ENCODE measurements around the gene GAMT.

The GAMT gene

GRCh38 chr19:1373042-1373533 lies 28.3 kb downstream of the GAMT start:
- TF ChIP-seq ZFX (IDR thresholded peaks at IDR 0.05; ENCODE audit: borderline replicate concordance), result no peak
- no peak for TF ChIP-seq CTCF (IDR thresholded peaks at IDR 0.05)
- no peak overlapping the region for H3K27ac ChIP-seq

DNA sequence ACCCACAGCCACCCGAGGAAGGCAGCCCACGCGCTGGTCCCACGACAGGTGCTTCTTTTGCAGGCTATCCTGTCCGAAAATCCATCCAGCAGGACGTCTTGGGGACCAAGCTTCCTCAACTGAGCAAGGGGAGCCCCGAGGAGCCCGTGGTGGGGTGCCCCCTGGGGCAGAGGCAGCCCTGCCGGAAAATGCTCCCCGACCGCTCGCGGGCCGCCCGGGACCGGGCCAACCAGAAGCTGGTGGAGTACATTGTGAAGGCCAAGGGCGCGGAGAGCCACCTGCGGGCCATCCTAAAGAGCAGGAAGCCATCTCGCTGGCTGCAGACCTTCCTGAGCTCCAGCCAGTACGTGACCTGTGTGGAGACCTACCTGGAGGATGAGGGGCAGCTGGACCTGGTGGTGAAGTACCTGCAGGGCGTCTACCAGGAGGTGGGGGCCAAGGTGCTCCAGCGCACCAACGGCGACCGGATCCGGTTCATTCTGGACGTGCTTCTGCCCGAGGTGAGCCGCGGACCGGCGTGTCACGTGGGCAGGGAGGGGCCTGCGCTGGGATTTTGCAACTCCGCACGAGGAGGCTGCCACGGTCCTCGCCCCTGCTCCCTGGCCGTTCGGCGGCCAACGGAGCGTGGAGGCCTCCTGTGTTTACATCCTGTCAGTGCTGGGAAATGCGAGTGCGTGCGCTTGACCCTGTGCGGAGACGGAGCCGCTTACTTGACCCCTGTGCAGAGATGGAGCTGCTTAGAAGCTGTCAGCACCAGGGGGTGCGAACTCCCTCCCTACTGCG lies 30.6 kb downstream of the GAMT start:
- no peak for TF ChIP-seq ZFX (IDR thresholded peaks at IDR 0.05; ENCODE audit: borderline replicate concordance)
- TF ChIP-seq CTCF (IDR thresholded peaks at IDR 0.05), result no peak
- H3K27ac ChIP-seq, result no peak overlapping the region

DNA sequence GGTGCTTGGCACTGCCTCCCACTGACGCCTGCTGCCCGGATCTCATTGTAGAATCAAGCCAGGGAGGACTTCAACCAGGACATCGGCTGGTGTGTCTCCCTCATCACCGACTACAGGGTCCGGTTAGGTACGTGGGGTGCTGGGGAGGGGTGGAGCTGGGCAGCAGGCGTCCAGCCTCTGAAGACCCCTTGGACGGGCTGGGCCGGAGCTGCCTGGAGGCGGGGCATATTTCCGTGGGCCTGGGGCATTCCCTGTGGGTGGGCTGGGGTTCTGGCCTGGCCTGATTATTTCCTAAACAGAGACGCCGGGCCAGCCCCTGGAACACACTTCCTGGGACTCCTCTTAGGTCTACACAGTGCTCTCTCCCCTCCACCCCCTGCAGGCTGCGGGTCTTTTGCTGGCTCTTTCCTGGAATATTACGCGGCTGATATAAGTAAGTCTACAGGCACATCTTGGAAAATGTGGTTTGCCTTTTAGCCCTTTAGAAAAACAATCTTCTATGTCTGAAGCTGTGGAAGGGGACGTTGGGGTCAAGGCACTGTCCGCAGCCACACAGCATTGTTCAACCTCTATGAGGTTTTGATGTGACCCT lies 32.0 kb downstream of the GAMT start:
- no peak for TF ChIP-seq CTCF (IDR thresholded peaks at IDR 0.05)
- no peak for TF ChIP-seq ZFX (IDR thresholded peaks at IDR 0.05; ENCODE audit: borderline replicate concordance)
- no peak overlapping the region for H3K27ac ChIP-seq

DNA sequence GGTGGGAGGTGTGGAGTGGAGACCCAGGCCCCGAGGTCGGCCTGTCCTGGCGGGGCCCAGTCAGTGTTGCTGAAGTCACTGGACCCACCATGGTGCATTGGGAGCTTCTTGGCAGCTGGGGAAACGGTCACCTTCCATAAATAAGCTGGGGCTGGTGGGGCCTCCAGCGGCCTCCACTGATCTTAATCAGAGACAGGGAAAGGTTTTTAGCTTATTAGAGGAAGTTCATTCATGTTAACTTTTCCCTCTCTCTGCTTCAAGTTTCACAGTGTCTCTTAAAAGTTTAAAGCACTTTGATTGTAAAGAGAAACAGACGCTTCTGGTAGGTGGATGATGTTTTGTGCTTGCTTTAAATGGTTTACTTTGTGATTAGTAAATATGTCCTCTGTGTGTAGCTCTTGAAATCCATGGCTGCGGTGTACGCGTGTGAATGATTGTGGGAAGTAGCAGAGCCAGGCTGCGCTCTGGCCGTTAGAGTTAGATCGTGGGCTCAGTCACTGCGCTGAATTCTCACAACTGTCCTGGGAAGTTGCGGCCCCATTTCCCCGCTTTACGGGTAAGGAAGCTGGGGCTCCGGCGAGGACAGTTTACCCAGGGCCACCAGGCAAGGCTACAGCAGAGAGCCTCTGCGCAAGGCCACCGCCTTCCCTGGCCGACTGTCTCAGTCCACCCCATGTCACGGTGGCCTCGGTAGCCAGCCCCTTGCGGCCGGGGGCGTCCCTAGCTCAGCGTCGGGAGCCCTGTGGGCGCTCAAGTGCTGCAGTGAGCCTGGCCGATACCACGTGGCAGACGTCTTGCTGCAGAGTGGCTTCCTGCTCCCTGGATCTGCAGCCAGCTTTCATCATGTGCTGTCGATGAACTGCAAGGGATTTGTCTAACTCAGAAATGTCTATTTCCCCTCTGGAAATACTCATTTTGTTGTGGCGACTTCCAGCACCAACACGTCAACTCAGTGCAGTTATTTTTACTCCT lies 34.2 kb downstream of the GAMT start:
- no peak for TF ChIP-seq CTCF (IDR thresholded peaks at IDR 0.05)
- no peak for TF ChIP-seq ZFX (IDR thresholded peaks at IDR 0.05; ENCODE audit: borderline replicate concordance)
- H3K27ac ChIP-seq, result no peak overlapping the region

DNA sequence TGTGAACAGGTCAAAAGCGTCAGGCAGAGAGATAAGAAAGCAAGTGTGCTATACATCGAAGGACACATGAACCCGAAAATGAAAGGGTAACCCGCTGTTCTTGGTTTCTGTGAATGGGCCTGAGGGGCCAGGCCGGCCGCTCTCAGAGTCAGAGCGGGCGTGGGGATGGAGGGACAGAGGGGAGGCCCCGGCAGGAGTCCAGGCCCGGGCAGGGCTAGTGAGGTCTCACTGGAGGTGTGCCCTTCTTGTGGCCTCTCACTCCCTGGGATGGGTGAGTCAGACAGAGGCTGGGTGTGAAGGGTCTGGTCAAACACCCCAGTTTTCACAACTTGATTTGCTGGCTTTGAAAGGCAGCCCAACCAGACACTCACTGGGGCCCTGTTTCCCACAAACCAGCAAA lies 35.0 kb downstream of the GAMT start:
- H3K27ac ChIP-seq, result no peak overlapping the region
- TF ChIP-seq CTCF (IDR thresholded peaks at IDR 0.05) (no peak), ZFX (IDR thresholded peaks at IDR 0.05; ENCODE audit: borderline replicate concordance) (no peak)

- H3K27ac ChIP-seq, result no peak overlapping the region
- no peak for TF ChIP-seq CTCF (IDR thresholded peaks at IDR 0.05)
- TF ChIP-seq ZFX (IDR thresholded peaks at IDR 0.05; ENCODE audit: borderline replicate concordance), result no peak
Measured at GRCh38 chr19:1365319-1366269, 35.7 kb downstream of the GAMT start.

Data from 22Rv1 (cell line).